ENCODE measurements around the gene PDE3B. TPM values are rescaled to one million over a fixed set of nuclear protein-coding genes. Genes with fewer than 3 reads are reported as not detected.

Gene PDE3B
- total and polyA plus RNA-seq, 2 of the 4 experiments (the other 2 are of a cell fraction), result 0.21 to 1.3 TPM

DNA sequence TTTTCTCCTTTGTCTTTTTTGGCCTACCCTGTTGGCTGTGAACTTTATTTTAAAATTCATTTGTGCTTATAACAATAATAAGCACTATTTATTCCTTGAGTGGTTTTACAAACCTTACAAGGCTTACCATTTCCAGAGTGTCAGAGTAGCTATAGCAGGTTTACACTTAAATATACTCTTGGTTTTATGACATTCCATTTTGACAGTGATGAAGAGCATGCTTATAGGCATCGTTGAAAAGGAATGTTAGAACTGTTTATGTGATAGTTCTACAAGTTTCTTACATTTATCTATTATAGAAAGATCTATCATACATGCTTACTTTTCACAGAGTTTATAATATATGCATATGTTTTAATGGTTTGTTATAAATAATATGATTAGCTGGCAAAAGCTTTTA, 84.1 kb downstream of the PDE3B start:
- no TSS peak for BruUV-seq (replicated peaks)
- CTCF ChIA-PET, result no interaction called here

More for the DNA sequence above, 84.1 kb downstream of the PDE3B start:
- H3K27ac ChIP-seq (ENCODE audit: insufficient read depth, low read length), result no peak overlapping the region
- no peaks in the 10 kb centered on the region for H3K4me1 ChIP-seq (ENCODE audit: control insufficient read depth, insufficient read depth, low read length)
- no peak overlapping the region for H4K5ac ChIP-seq (ENCODE audit: low read depth, low read length)
- no peak overlapping the region for H2BK120ac ChIP-seq (ENCODE audit: low read depth, low read length)
- in situ Hi-C loops (cut with MboI; ENCODE audit: low sequenced_read_pairs), result no loop called here
- ATAC-seq (ENCODE audit: low read depth), result no peak
- H3K56ac ChIP-seq (ENCODE audit: extremely low read depth, insufficient read depth, low read length), result no peak overlapping the region
- no peak overlapping the region for H4K8ac ChIP-seq (ENCODE audit: low read depth in 2 of 2, low read length in 2 of 2)
- H3K14ac ChIP-seq (replicated peaks; ENCODE audit: low read depth, low read length), result no peak overlapping the region
- H3K18ac ChIP-seq (ENCODE audit: low read depth, low read length), result no peak overlapping the region
- H2AK5ac ChIP-seq (ENCODE audit: low read depth, low read length), result no peak overlapping the region
- H3K27me3 ChIP-seq (ENCODE audit: control insufficient read depth, insufficient read depth, low read length), result no peaks in the 10 kb centered on the region
- intact Hi-C loops (cut with micrococcal nuclease), result no loop called here
- no peak overlapping the region for H3K4me2 ChIP-seq (ENCODE audit: low read depth, low read length)
- TF ChIP-seq CEBPB (IDR thresholded peaks at IDR 0.05; ENCODE audit: low read depth, low read length) (no peak), SMC3 (IDR thresholded peaks at IDR 0.05; ENCODE audit: low read depth, low read length) (no peak), NFE2L2 (IDR thresholded peaks at IDR 0.05; ENCODE audit: low read depth, low read length) (no peak), MAFK (IDR thresholded peaks at IDR 0.05; ENCODE audit: low read depth, low read length) (no peak), FOS (IDR thresholded peaks at IDR 0.05; ENCODE audit: low read depth, low read length) (no peak), RFX5 (IDR thresholded peaks at IDR 0.05; ENCODE audit: low read depth, low read length) (no peak), BHLHE40 (IDR thresholded peaks at IDR 0.05; ENCODE audit: low read depth, low read length) (no peak), CHD1 (IDR thresholded peaks at IDR 0.05; ENCODE audit: low read depth, low read length) (no peak), RCOR1 (IDR thresholded peaks at IDR 0.05; ENCODE audit: insufficient replicate concordance, low read length) (no peak), MAZ (IDR thresholded peaks at IDR 0.05; ENCODE audit: borderline replicate concordance, low read depth, low read length) (no peak), RAD21 (IDR thresholded peaks at IDR 0.05; ENCODE audit: low read length) (no peak), POLR2A (IDR thresholded peaks at IDR 0.05; ENCODE audit: low read depth, low read length) (no peak), MXI1 (IDR thresholded peaks at IDR 0.05; ENCODE audit: borderline replicate concordance, low read depth, low read length) (no peak)
- TF ChIP-seq, protein P1, sequence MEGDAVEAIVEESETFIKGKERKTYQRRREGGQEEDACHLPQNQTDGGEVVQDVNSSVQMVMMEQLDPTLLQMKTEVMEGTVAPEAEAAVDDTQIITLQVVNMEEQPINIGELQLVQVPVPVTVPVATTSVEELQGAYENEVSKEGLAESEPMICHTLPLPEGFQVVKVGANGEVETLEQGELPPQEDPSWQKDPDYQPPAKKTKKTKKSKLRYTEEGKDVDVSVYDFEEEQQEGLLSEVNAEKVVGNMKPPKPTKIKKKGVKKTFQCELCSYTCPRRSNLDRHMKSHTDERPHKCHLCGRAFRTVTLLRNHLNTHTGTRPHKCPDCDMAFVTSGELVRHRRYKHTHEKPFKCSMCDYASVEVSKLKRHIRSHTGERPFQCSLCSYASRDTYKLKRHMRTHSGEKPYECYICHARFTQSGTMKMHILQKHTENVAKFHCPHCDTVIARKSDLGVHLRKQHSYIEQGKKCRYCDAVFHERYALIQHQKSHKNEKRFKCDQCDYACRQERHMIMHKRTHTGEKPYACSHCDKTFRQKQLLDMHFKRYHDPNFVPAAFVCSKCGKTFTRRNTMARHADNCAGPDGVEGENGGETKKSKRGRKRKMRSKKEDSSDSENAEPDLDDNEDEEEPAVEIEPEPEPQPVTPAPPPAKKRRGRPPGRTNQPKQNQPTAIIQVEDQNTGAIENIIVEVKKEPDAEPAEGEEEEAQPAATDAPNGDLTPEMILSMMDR (conservative IDR thresholded peaks at IDR 0.05; ENCODE audit: low read depth, low read length), result no peak
- TF ChIP-seq, protein P2, sequence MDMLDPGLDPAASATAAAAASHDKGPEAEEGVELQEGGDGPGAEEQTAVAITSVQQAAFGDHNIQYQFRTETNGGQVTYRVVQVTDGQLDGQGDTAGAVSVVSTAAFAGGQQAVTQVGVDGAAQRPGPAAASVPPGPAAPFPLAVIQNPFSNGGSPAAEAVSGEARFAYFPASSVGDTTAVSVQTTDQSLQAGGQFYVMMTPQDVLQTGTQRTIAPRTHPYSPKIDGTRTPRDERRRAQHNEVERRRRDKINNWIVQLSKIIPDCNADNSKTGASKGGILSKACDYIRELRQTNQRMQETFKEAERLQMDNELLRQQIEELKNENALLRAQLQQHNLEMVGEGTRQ (IDR thresholded peaks at IDR 0.05; ENCODE audit: low read depth, low read length), result no peak
- no peak overlapping the region for H3K9ac ChIP-seq (ENCODE audit: low read depth, low read length)
- DNase-seq, result no peak
- no peak overlapping the region for H2BK15ac ChIP-seq (ENCODE audit: low read depth, low read length)
- no peak overlapping the region for H3K4me3 ChIP-seq (ENCODE audit: insufficient read depth, low read depth, low read length)
- H4K91ac ChIP-seq (ENCODE audit: insufficient read depth, low read depth, low read length), result no peak overlapping the region
- no peaks in the 10 kb centered on the region for H3K79me1 ChIP-seq (ENCODE audit: low read depth in 1 of 2, low read length in 2 of 2)
- no peak overlapping the region for H2BK5ac ChIP-seq (ENCODE audit: low read depth, low read length, poor library complexity, severe bottlenecking)
- POLR2A ChIA-PET (ENCODE audit: unreplicated experiment), result no interaction called here
- H3K23ac ChIP-seq (ENCODE audit: low read depth, low read length), result no peak overlapping the region
- no peaks in the 10 kb centered on the region for H3K9me3 ChIP-seq (ENCODE audit: control insufficient read depth, insufficient read depth, low read length)
- no peaks in the 10 kb centered on the region for H4K20me1 ChIP-seq (ENCODE audit: insufficient read depth, low read length)
- H2AFZ ChIP-seq (replicated peaks; ENCODE audit: low read length, poor library complexity), result no peak overlapping the region
- WGBS, 2 experiments (ENCODE audit: extremely low coverage in 2 of 2, insufficient read length in 1 of 2), result no CpG with 5 or more reads among the region's 1 CpG
- no peaks in the 10 kb centered on the region for H3K9me1 ChIP-seq (ENCODE audit: insufficient read depth, low read length)
- no peaks in the 10 kb centered on the region for H3K36me3 ChIP-seq (ENCODE audit: control insufficient read depth, insufficient read depth, low read length)
- H3K4ac ChIP-seq (ENCODE audit: low read depth, low read length), result no peak overlapping the region
- dilution Hi-C loops (cut with HindIII; ENCODE audit: low sequenced_read_pairs, unreplicated experiment), result no loop called here
- H2BK20ac ChIP-seq (ENCODE audit: low read depth, low read length), result no peak overlapping the region
- H2AK9ac ChIP-seq (replicated peaks; ENCODE audit: low read depth, low read length, poor library complexity), result no peak overlapping the region

Measured in IMR-90 (cell line).